NCI-H2196 (cell line): ENCODE results near the gene FRYL.
"Not testable (repeated sequence)": the region's sequence is repeated elsewhere in the genome, so short reads cannot be mapped to it uniquely, and the experiment has no call there.

Source experiments
- DNase-seq: peaks from one replicate; lab custom pipeline; 2025; ENCODE audit not compliant: unreplicated experiment; lab: John Stamatoyannopoulos, UW

Gene FRYL

GRCh38 chr4:48454591-48454990 is 325.5 kb downstream of the FRYL start:
- DNase-seq = no peak

- DNase-seq = not testable (repeated sequence)
These were observed 328.4 kb downstream of the FRYL start for GRCh38 chr4:48451656-48452055.

GRCh38 chr4:48450740-48451139 is 329.3 kb downstream of the FRYL start:
- DNase-seq = no peak

- DNase-seq = no peak
These were observed 330.9 kb downstream of the FRYL start for GRCh38 chr4:48449151-48449550.
